Thymus (tissue), 2 donors: ENCODE data around the gene KRT33B. TPM values are rescaled to one million over a fixed set of nuclear protein-coding genes. Genes with fewer than 3 reads are reported as not detected.

Experiments
- polyA plus RNA-seq: library from polyadenylated mRNA; stranded (reverse); fragments of 200-250 nt; gene quantifications from one replicate; pipeline ENCODE4 v1.2.3, GENCODE V29; 2013
- total RNA-seq: library from RNA; stranded (reverse); fragments of 120-200 nt; gene quantifications from one replicate; pipeline ENCODE4 v1.2.4, GENCODE V29; 2013
- donor health status: healthy.

Gene KRT33B
- total and polyA plus RNA-seq, 2 donors, result 1.7 to 6.1 TPM

Other genes with a start within 250 kb of the KRT33B start
Only the 30 nearest of the 32 such genes appear.
- gene KRTAP4-6, start 229.3 kb downstream of the KRT33B start, total RNA-seq, result not detected
- not detected for gene KRTAP4-6, start 229.3 kb downstream of the KRT33B start, polyA plus RNA-seq
- not detected for gene KRTAP4-5, start 220.0 kb downstream of the KRT33B start, total RNA-seq
- not detected for gene KRTAP4-5, start 220.0 kb downstream of the KRT33B start, polyA plus RNA-seq
- gene KRTAP4-4, start 209.1 kb downstream of the KRT33B start, total RNA-seq, result not detected
- not detected for gene KRTAP4-4, start 209.1 kb downstream of the KRT33B start, polyA plus RNA-seq
- gene KRTAP4-3, start 201.6 kb downstream of the KRT33B start, total RNA-seq, result not detected
- gene KRTAP4-3, start 201.6 kb downstream of the KRT33B start, polyA plus RNA-seq, result not detected
- not detected for gene KRTAP4-2, start 191.6 kb downstream of the KRT33B start, total RNA-seq
- gene KRTAP4-2, start 191.6 kb downstream of the KRT33B start, polyA plus RNA-seq, result not detected
- not detected for gene KRTAP4-1, start 184.9 kb downstream of the KRT33B start, total RNA-seq
- not detected for gene KRTAP4-1, start 184.9 kb downstream of the KRT33B start, polyA plus RNA-seq
- gene KRTAP9-1, start 179.9 kb downstream of the KRT33B start, total RNA-seq, result not detected
- not detected for gene KRTAP9-1, start 179.9 kb downstream of the KRT33B start, polyA plus RNA-seq
- gene KRTAP9-2, start 143.2 kb downstream of the KRT33B start, total RNA-seq, result not detected
- gene KRTAP9-2, start 143.2 kb downstream of the KRT33B start, polyA plus RNA-seq, result not detected
- not detected for gene KRTAP9-3, start 137.4 kb downstream of the KRT33B start, total RNA-seq
- gene KRTAP9-3, start 137.4 kb downstream of the KRT33B start, polyA plus RNA-seq, result not detected
- not detected for gene KRTAP9-8, start 131.8 kb downstream of the KRT33B start, total RNA-seq
- gene KRTAP9-8, start 131.8 kb downstream of the KRT33B start, polyA plus RNA-seq, result 0.09 TPM
- not detected for gene KRTAP9-4, start 120.1 kb downstream of the KRT33B start, total RNA-seq
- gene KRTAP9-4, start 120.1 kb downstream of the KRT33B start, polyA plus RNA-seq, result 0.05 TPM
- gene KRTAP9-9, start 114.4 kb downstream of the KRT33B start, total RNA-seq, result not detected
- 0.02 TPM for gene KRTAP9-9, start 114.4 kb downstream of the KRT33B start, polyA plus RNA-seq
- gene KRTAP9-6, start 104.4 kb downstream of the KRT33B start, total RNA-seq, result not detected
- 0.02 TPM for gene KRTAP9-6, start 104.4 kb downstream of the KRT33B start, polyA plus RNA-seq
- gene KRTAP9-7, start 94.1 kb downstream of the KRT33B start, total RNA-seq, result not detected
- not detected for gene KRTAP9-7, start 94.1 kb downstream of the KRT33B start, polyA plus RNA-seq
- not detected for gene KRTAP29-1, start 67.0 kb downstream of the KRT33B start, total RNA-seq
- gene KRTAP29-1, start 67.0 kb downstream of the KRT33B start, polyA plus RNA-seq, result 0.23 TPM
- gene KRTAP16-1, start 60.5 kb downstream of the KRT33B start, total RNA-seq, result not detected
- 0.07 TPM for gene KRTAP16-1, start 60.5 kb downstream of the KRT33B start, polyA plus RNA-seq
- 0.09 TPM for gene KRTAP17-1, start 54.1 kb downstream of the KRT33B start, total RNA-seq
- 0.11 TPM for gene KRTAP17-1, start 54.1 kb downstream of the KRT33B start, polyA plus RNA-seq
- gene KRT33A, start 19.0 kb downstream of the KRT33B start, total RNA-seq, result 0.66 TPM
- gene KRT33A, start 19.0 kb downstream of the KRT33B start, polyA plus RNA-seq, result 1.4 TPM
- gene KRT34, start 12.5 kb upstream of the KRT33B start, total RNA-seq, result 0.52 TPM
- gene KRT34, start 12.5 kb upstream of the KRT33B start, polyA plus RNA-seq, result 1.5 TPM
- gene KRT31, start 27.8 kb upstream of the KRT33B start, total RNA-seq, result 1.9 TPM
- 6.4 TPM for gene KRT31, start 27.8 kb upstream of the KRT33B start, polyA plus RNA-seq
- gene KRT37, start 54.8 kb upstream of the KRT33B start, total RNA-seq, result 0.19 TPM
- 0.34 TPM for gene KRT37, start 54.8 kb upstream of the KRT33B start, polyA plus RNA-seq
- 0.38 TPM for gene KRT38, start 71.2 kb upstream of the KRT33B start, total RNA-seq
- 7.9 TPM for gene KRT38, start 71.2 kb upstream of the KRT33B start, polyA plus RNA-seq
- gene KRT32, start 97.6 kb upstream of the KRT33B start, total RNA-seq, result 2.5 TPM
- 2.2 TPM for gene KRT32, start 97.6 kb upstream of the KRT33B start, polyA plus RNA-seq
- gene KRT35, start 111.3 kb upstream of the KRT33B start, total RNA-seq, result 0.05 TPM
- 0.21 TPM for gene KRT35, start 111.3 kb upstream of the KRT33B start, polyA plus RNA-seq
- gene KRT36, start 120.1 kb upstream of the KRT33B start, total RNA-seq, result 1.2 TPM
- gene KRT36, start 120.1 kb upstream of the KRT33B start, polyA plus RNA-seq, result 3.5 TPM
- 81.7 TPM for gene KRT13, start 135.8 kb upstream of the KRT33B start, total RNA-seq
- 75.9 TPM for gene KRT13, start 135.8 kb upstream of the KRT33B start, polyA plus RNA-seq
- 191 TPM for gene KRT15, start 149.1 kb upstream of the KRT33B start, total RNA-seq
- 831 TPM for gene KRT15, start 149.1 kb upstream of the KRT33B start, polyA plus RNA-seq
- gene KRT19, start 158.5 kb upstream of the KRT33B start, total RNA-seq, result 296 TPM
- 758 TPM for gene KRT19, start 158.5 kb upstream of the KRT33B start, polyA plus RNA-seq
- gene KRT9, start 202.2 kb upstream of the KRT33B start, total RNA-seq, result 1.7 TPM
- gene KRT9, start 202.2 kb upstream of the KRT33B start, polyA plus RNA-seq, result 60.7 TPM
- gene KRT14, start 217.1 kb upstream of the KRT33B start, total RNA-seq, result 20.7 TPM
- gene KRT14, start 217.1 kb upstream of the KRT33B start, polyA plus RNA-seq, result 210 TPM